Measurements from ENCODE around the gene ZNF616. TPM values are rescaled to one million over a fixed set of nuclear protein-coding genes. Genes with fewer than 3 reads are reported as not detected.

Gene ZNF616
- total RNA-seq, 1 experiment from 2014 or later, result 9.7 TPM

- ATAC-seq, result no peak
Measured at GRCh38 chr19:52066258-52066863, 73.4 kb downstream of the ZNF616 start.

More at GRCh38 chr19:52066258-52066863, 73.4 kb downstream of the ZNF616 start:
- Histone ChIP-seq H3K4me3 (replicated peaks in 1 of 2; ENCODE audit: low read depth in 1 of 2, low read length in 2 of 2) (no peak overlapping the region), H3K9ac (ENCODE audit: low read length) (no peak overlapping the region), H2AFZ (ENCODE audit: low read depth, low read length, poor library complexity, severe bottlenecking) (no peak overlapping the region), H3K27me3 (ENCODE audit: insufficient read depth, low read length) (no peaks in the 10 kb centered on the region), H3K36me3 (ENCODE audit: control insufficient read depth in 1 of 2, insufficient read depth in 2 of 2, low read length in 2 of 2) (no peaks in the 10 kb centered on the region), H3K9me2 (ENCODE audit: insufficient read depth) (no peaks in the 10 kb centered on the region), H3K27ac (ENCODE audit: low read depth, low read length) (no peak overlapping the region), H3K9me3 (ENCODE audit: control insufficient read depth in 1 of 2, insufficient read depth in 1 of 2, low read depth in 1 of 2, low read length in 2 of 2) (peaks cover 25 to 26% of the 10 kb centered on the region in 2 experiments; a peak in 2 of 4 replicates), H4K20me1 (ENCODE audit: insufficient read depth) (no peaks in the 10 kb centered on the region), H3K79me2 (ENCODE audit: insufficient read depth, low read length) (no peaks in the 10 kb centered on the region), H3K4me2 (ENCODE audit: low read length) (no peak overlapping the region), H3K4me1 (ENCODE audit: control insufficient read depth in 1 of 2, insufficient read depth in 2 of 2, low read length in 2 of 2) (no peaks in the 10 kb centered on the region)
- ChIA-PET RAD21 (ENCODE audit: low non-redundant PET in 1 of 2, low total read pairs in 2 of 2, uncharacterized antibody in 2 of 2, unreplicated experiment in 2 of 2) (no interaction called here), POLR2A (no interaction called here), CTCF (no interaction called here)
- intact Hi-C loops (cut with micrococcal nuclease), result no loop called here
- no peak for DNase-seq (ENCODE audit: low read depth, low spot score)
- BruUV-seq (replicated peaks), result no TSS peak
- no peak for TF ChIP-seq ATF3 (IDR thresholded peaks at IDR 0.05)
- no peak for TF ChIP-seq SRF (IDR thresholded peaks at IDR 0.05; ENCODE audit: low read depth)
- no peak for TF ChIP-seq JUND (IDR thresholded peaks at IDR 0.05)
- TF ChIP-seq ZFX (IDR thresholded peaks at IDR 0.05), result no peak
- TF ChIP-seq ZNF274 (IDR thresholded peaks at IDR 0.05; ENCODE audit: low read depth, low read length), result no peak; the same call in 1 of the 2 replicates
- no peak for TF ChIP-seq TCF7L2 (IDR thresholded peaks at IDR 0.05; ENCODE audit: borderline replicate concordance, extremely low read depth, insufficient read depth, insufficient read length)
- no peak for TF ChIP-seq EZH2 (IDR thresholded peaks at IDR 0.05)
- TF ChIP-seq CTCF (IDR thresholded peaks at IDR 0.05 in 2 of 3, conservative IDR thresholded peaks at IDR 0.05 in 1 of 3; ENCODE audit: borderline replicate concordance in 1 of 3, insufficient read depth in 1 of 3, low read depth in 2 of 3, low read length in 2 of 3), result no peak
- no peak for TF ChIP-seq POLR2AphosphoS5 (IDR thresholded peaks at IDR 0.05; ENCODE audit: low read depth, low read length)
- no peak for TF ChIP-seq EGR1 (IDR thresholded peaks at IDR 0.05; ENCODE audit: low read depth)
- no peak for TF ChIP-seq MAX (IDR thresholded peaks at IDR 0.05)
- no peak for TF ChIP-seq RAD21 (IDR thresholded peaks at IDR 0.05; ENCODE audit: low read depth)
- TF ChIP-seq YY1 (IDR thresholded peaks at IDR 0.05; ENCODE audit: extremely low read depth, insufficient replicate concordance, low read depth, low read length), result no peak
- no peak for TF ChIP-seq ELF1 (IDR thresholded peaks at IDR 0.05; ENCODE audit: borderline replicate concordance, low read depth)
- TF ChIP-seq EZH2phosphoT487 (IDR thresholded peaks at IDR 0.05; ENCODE audit: borderline replicate concordance), result no peak

Measured in HCT116 (cell line).